ENCODE measurements around the gene AUNIP.

The AUNIP gene

GRCh38 chr1:25794325-25794724, 64.9 kb downstream of the AUNIP start:
- no peak for DNase-seq (ENCODE audit: low read depth)

GRCh38 chr1:25793585-25794170, 65.6 kb downstream of the AUNIP start:
- no peak for DNase-seq (ENCODE audit: low read depth)

DNA sequence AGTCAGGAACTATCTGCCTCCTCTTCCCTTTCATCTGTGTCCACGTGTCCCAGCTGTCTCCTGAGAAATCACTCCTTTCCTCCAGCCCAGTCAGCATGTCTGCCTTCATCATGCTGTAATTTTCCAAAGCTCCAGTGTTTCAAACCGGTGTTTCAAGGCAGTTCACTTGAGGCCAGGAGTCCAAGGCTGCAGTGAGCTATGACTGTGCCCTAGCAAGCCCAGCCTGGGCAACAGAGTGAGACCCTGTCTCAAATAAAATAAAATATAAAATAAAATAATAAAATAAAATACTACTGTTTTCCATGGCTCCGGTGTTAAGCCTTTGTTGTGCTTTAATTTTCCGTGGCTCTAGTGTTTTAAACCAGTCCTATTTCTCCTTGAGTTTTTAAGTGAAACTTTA, 67.1 kb downstream of the AUNIP start:
- no peak for DNase-seq (ENCODE audit: low read depth)

DNA sequence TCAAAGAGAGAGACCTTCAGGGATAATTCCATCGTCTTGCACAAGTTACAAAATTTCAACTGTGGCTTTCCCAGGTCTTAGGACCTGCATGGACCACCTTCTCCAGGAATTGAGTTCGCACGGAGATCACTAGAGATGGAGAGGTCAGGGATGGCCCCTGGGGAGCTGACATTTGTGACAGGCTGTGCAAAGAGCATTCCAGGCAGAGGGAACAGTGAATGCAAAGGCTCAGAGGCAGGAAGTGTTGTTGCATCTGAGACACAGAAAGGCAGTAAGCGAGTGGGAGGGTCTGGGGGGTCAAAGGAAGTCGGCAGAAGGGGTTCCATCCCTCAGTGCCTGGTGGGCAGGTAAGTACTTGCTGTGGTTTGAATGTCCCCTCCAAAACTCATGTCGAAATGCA, 68.8 kb downstream of the AUNIP start:
- DNase-seq (ENCODE audit: low read depth), result no peak

GRCh38 chr1:25787760-25788166, 71.5 kb downstream of the AUNIP start:
- DNase-seq (ENCODE audit: low read depth), result no peak

GRCh38 chr1:25786887-25787759, 72.1 kb downstream of the AUNIP start:
- DNase-seq (ENCODE audit: low read depth), result no peak

GRCh38 chr1:25785333-25786067, 73.8 kb downstream of the AUNIP start:
- no peak for DNase-seq (ENCODE audit: low read depth)

DNA sequence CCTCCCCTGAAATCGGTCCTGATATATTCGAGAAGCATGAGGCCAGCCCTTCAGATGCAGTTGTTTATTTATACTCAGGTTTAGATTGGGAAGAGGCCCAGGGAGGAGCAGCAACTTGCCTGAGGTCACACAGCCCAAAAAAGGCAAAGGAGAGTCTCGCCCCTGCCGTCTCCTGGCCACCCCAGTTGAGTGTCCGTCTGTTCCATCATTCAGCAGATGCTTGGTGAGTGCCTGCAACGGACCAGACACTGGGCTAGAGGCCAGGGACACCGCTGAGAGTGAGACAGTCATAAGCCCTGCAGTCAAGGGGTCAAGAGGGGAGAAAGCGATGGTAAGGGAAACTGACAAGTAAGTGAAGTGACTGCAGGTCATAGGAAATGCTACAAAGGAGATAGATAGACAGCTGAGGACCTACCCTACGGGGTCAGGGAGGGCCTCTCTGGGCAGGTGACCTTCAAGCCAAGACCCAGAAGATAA, 74.6 kb downstream of the AUNIP start:
- no peak for DNase-seq (ENCODE audit: low read depth)
